GM13976 (cell line): Measurements from ENCODE around the gene GFPT1.

ENCODE experiments used
- DNase-seq: peaks from one replicate; pipeline ENCODE4 v3.0.0; 2012; ENCODE audit warnings: low spot score
- in situ Hi-C: fragments of 300-500 bp; cut with MboI; formaldehyde crosslinking; loops from one replicate; pipeline ENCODE4 v1.12.0; 2022; ENCODE audit warnings: low sequenced_read_pairs, mixed read lengths, inconsistent platforms; ENCODE audit not compliant: unreplicated experiment
- TF ChIP-seq, protein P1 (sequence below): IDR thresholded peaks from 2 replicates; pipeline ENCODE4 v1.5.1; 2012; ENCODE audit warnings: borderline replicate concordance, mild to moderate bottlenecking; ENCODE audit not compliant: insufficient read depth; ENCODE audit errors: extremely low read depth, missing control alignments, control extremely low read depth

GFPT1 gene

DNA sequence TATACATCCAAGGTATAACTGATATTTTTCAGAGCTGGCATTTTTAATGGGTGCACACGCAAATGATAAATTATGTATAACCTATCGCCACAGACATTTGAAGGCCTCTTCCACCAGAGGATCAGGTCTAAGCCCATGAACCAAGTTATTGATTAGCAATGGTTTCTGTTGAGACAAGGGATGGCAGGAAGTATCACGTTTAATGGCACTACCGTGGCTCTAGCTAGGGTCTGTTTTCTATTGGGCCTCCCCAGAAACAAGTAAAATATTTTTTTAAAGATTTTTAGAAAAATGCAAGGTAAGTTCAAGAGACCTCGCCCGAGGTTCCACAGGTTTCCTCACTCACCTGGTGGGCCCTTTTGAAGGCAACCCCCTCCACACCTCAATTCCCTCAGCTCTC is 667 bp downstream of the GFPT1 start:
- DNase-seq = no peak
- in situ Hi-C loops = no loop called here
- TF ChIP-seq, protein P1, sequence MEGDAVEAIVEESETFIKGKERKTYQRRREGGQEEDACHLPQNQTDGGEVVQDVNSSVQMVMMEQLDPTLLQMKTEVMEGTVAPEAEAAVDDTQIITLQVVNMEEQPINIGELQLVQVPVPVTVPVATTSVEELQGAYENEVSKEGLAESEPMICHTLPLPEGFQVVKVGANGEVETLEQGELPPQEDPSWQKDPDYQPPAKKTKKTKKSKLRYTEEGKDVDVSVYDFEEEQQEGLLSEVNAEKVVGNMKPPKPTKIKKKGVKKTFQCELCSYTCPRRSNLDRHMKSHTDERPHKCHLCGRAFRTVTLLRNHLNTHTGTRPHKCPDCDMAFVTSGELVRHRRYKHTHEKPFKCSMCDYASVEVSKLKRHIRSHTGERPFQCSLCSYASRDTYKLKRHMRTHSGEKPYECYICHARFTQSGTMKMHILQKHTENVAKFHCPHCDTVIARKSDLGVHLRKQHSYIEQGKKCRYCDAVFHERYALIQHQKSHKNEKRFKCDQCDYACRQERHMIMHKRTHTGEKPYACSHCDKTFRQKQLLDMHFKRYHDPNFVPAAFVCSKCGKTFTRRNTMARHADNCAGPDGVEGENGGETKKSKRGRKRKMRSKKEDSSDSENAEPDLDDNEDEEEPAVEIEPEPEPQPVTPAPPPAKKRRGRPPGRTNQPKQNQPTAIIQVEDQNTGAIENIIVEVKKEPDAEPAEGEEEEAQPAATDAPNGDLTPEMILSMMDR = no peak

DNA sequence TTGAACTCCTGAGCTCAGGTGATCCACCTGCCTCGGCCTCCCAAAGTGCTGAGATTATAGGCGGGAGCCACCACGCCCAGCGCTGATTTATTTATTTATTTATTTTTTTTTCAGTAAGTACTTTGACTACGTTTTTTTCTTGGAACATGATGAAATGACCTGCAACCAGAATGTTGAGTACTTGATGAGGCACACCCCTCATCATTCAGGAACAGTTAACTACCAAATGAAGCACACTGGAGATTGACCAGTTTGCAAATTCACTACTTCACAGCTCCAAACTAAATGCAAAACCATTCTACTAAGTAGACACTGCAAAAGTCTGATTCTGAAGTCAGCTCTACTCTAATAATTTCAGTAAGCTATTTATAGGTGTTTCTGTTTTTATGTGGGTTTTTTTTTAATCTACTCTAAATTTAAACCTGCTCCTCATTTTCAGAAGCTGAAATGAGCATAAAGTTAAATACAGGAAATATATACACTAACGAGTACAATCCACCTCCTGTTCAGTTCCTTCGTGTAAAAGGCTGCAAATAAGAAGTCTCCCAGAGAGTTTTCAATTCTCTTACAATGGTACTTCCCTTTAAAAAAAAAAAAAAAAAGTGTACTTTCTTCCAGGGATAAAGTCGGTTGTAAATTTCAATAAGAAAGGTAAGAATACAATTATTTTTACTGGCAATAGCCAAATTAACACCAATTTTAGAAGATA is 1.4 kb downstream of the GFPT1 start:
- TF ChIP-seq, protein P1 = no peak
- in situ Hi-C loops = no loop called here
- no peak for DNase-seq

DNA sequence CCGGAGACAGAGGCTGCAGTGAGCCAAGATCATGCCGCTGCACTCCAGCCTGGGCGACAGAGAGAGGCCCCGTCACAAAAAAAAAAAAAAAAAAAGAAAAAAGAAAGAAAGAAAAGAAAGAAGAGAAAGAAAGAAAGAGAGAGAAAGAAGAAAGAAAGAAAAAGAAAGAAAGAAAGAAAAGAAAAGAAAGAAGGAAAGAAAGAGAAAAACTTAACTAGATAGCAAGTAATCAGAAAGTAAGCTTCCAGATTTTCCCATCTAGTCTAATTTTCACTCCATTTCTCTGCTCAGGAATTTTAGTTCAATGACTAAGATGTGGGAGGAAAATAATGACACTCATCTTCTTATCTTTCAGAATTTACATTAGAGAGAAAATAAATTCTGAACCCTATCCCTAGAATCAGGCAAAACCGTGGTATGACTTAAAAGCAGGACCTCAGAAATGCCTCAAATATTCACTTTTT is 2.4 kb downstream of the GFPT1 start:
- in situ Hi-C loops = no loop called here
- no peak for DNase-seq

DNA sequence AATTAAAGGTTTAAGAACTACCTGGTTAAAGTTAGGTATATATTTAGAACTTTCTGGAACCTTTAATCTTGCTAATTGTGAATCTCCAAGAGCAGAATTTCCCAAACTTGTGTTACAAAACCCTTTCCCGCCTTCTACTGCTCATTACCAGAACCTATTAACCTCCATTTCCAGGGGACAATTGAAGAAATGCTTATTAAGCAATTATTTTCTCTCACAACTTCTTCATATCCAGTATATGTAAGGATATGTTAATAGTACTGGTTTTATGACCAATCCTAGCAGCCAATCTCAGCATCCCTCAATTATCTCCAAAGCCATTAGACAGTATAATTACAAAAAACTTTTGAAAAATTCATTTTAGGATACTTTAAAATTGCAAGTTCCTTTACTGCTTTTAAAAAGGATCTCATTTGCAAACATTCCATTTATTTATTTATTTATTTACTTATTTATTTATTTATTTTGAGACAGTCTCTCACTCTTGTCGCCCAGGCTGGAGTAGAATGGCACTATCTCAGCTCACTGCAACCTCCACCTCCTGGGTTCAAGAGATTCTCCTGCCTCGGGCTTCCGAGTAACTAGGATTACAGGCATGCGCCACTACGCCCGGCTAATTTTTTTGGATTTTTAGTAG is 3.7 kb downstream of the GFPT1 start:
- TF ChIP-seq, protein P1 = no peak
- in situ Hi-C loops = no loop called here
- no peak for DNase-seq

More for the DNA sequence above, 2.4 kb downstream of the GFPT1 start:
- TF ChIP-seq, protein P1 = no peak

DNA sequence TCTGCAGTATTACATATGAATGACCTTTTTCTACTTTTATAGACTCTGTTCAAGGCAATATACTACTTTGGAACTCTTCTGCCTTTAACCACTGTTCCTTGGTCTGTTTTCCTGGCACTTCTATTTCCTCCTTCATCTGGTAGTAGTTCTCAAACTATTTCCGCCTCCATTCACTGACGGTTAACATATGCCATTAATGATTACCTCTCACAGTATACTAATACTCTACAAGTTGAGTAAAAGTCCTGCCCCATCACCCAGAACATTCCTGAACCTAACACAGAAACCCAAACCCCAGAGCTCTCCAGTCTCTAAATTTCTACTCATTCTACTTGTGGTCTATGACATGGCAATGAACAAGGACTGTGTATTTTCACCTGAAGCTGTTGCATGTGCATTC is 4.5 kb downstream of the GFPT1 start:
- TF ChIP-seq, protein P1 = no peak
- in situ Hi-C loops = no loop called here
- DNase-seq = no peak

DNA sequence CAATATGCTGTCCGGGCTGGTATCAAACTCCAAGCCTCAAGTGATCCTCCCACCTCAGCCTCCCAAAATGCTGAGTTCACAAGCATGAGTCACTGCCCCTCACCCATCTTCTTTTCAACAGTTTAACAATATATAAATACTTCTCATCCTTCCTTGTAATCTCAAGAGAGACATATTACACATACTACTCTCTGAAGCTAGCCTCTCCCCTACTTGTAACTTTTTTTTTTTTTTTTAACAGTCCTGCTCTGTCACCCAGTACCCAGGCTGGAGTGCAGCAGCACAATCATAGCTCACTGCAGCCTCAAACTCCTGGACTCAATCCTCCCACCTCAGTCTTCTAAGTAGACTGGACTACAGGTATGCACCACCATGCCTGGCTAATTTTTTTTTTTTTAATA is 5.7 kb downstream of the GFPT1 start:
- TF ChIP-seq, protein P1 = no peak
- no peak for DNase-seq
- in situ Hi-C loops = no loop called here
